ENCODE measurements around the gene DTNB. TPM values are rescaled to one million over a fixed set of nuclear protein-coding genes. Genes with fewer than 3 reads are reported as not detected.

DTNB gene
- total and polyA plus RNA-seq, 2 of the 4 experiments (the other 2 are of a cell fraction): 3.8 to 5.3 TPM

GRCh38 chr2:25493207-25493606, 180.2 kb downstream of the DTNB start:
- Histone ChIP-seq H4K20me1 (ENCODE audit: insufficient read depth, low read length) (no peaks in the 10 kb centered on the region), H3K4ac (ENCODE audit: low read depth, low read length) (no peak overlapping the region), H3K14ac (replicated peaks; ENCODE audit: low read depth, low read length) (no peak overlapping the region), H3K56ac (ENCODE audit: extremely low read depth, insufficient read depth, low read length) (no peak overlapping the region), H3K27me3 (ENCODE audit: control insufficient read depth, insufficient read depth, low read length) (no peaks in the 10 kb centered on the region), H3K9ac (ENCODE audit: low read depth, low read length) (no peak overlapping the region), H3K9me3 (ENCODE audit: control insufficient read depth, insufficient read depth, low read length) (no peaks in the 10 kb centered on the region), H3K18ac (ENCODE audit: low read depth, low read length) (no peak overlapping the region), H3K4me2 (ENCODE audit: low read depth, low read length) (no peak overlapping the region), H4K5ac (ENCODE audit: low read depth, low read length) (no peak overlapping the region), H2AK5ac (ENCODE audit: low read depth, low read length) (no peak overlapping the region), H3K23ac (ENCODE audit: low read depth, low read length) (no peak overlapping the region), H2BK20ac (ENCODE audit: low read depth, low read length) (no peak overlapping the region), H2BK15ac (ENCODE audit: low read depth, low read length) (no peak overlapping the region), H3K9me1 (ENCODE audit: insufficient read depth, low read length) (peaks cover 3% of the 10 kb centered on the region; the same call in 1 of the 2 replicates), H4K91ac (ENCODE audit: insufficient read depth, low read depth, low read length) (no peak overlapping the region), H2BK120ac (ENCODE audit: low read depth, low read length) (no peak overlapping the region), H3K4me3 (ENCODE audit: insufficient read depth, low read depth, low read length) (no peak overlapping the region), H3K4me1 (ENCODE audit: control insufficient read depth, insufficient read depth, low read length) (peaks cover 4% of the 10 kb centered on the region; the same call in 1 of the 2 replicates), H4K8ac (ENCODE audit: low read depth in 2 of 2, low read length in 2 of 2) (no peak overlapping the region), H3K79me1 (ENCODE audit: low read depth in 1 of 2, low read length in 2 of 2) (no peaks in the 10 kb centered on the region), H3K27ac (ENCODE audit: insufficient read depth, low read length) (no peak overlapping the region), H2AK9ac (replicated peaks; ENCODE audit: low read depth, low read length, poor library complexity) (no peak overlapping the region), H3K36me3 (ENCODE audit: control insufficient read depth, insufficient read depth, low read length) (no peaks in the 10 kb centered on the region), H2BK5ac (ENCODE audit: low read depth, low read length, poor library complexity, severe bottlenecking) (no peak overlapping the region), H2AFZ (replicated peaks; ENCODE audit: low read length, poor library complexity) (no peak overlapping the region)
- in situ Hi-C loops (cut with MboI; ENCODE audit: low sequenced_read_pairs): no loop called here
- WGBS, 2 experiments (ENCODE audit: extremely low coverage in 2 of 2, insufficient read length in 1 of 2): no CpG with 5 or more reads among the region's 1 CpG
- ATAC-seq (ENCODE audit: low read depth) (no peak), DNase-seq (no peak)
- BruUV-seq (replicated peaks): no TSS peak
- dilution Hi-C loops (cut with HindIII; ENCODE audit: low sequenced_read_pairs, unreplicated experiment): no loop called here
- TF ChIP-seq SMC3 (IDR thresholded peaks at IDR 0.05; ENCODE audit: low read depth, low read length) (no peak), RAD21 (IDR thresholded peaks at IDR 0.05; ENCODE audit: low read length) (no peak), BHLHE40 (IDR thresholded peaks at IDR 0.05; ENCODE audit: low read depth, low read length) (no peak), RFX5 (IDR thresholded peaks at IDR 0.05; ENCODE audit: low read depth, low read length) (no peak), CHD1 (IDR thresholded peaks at IDR 0.05; ENCODE audit: low read depth, low read length) (no peak), RCOR1 (IDR thresholded peaks at IDR 0.05; ENCODE audit: insufficient replicate concordance, low read length) (no peak), NFE2L2 (IDR thresholded peaks at IDR 0.05; ENCODE audit: low read depth, low read length) (no peak), POLR2A (IDR thresholded peaks at IDR 0.05; ENCODE audit: low read depth, low read length) (no peak), CEBPB (IDR thresholded peaks at IDR 0.05; ENCODE audit: low read depth, low read length) (no peak), MXI1 (IDR thresholded peaks at IDR 0.05; ENCODE audit: borderline replicate concordance, low read depth, low read length) (no peak), CTCF (conservative IDR thresholded peaks at IDR 0.05; ENCODE audit: low read depth, low read length) (no peak), FOS (IDR thresholded peaks at IDR 0.05; ENCODE audit: low read depth, low read length) (no peak), MAZ (IDR thresholded peaks at IDR 0.05; ENCODE audit: borderline replicate concordance, low read depth, low read length) (no peak), MAFK (IDR thresholded peaks at IDR 0.05; ENCODE audit: low read depth, low read length) (no peak)
- TF ChIP-seq, protein P1, sequence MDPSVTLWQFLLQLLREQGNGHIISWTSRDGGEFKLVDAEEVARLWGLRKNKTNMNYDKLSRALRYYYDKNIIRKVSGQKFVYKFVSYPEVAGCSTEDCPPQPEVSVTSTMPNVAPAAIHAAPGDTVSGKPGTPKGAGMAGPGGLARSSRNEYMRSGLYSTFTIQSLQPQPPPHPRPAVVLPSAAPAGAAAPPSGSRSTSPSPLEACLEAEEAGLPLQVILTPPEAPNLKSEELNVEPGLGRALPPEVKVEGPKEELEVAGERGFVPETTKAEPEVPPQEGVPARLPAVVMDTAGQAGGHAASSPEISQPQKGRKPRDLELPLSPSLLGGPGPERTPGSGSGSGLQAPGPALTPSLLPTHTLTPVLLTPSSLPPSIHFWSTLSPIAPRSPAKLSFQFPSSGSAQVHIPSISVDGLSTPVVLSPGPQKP (IDR thresholded peaks at IDR 0.05; ENCODE audit: borderline replicate concordance, low read depth, low read length): no peak
- TF ChIP-seq, protein P2, sequence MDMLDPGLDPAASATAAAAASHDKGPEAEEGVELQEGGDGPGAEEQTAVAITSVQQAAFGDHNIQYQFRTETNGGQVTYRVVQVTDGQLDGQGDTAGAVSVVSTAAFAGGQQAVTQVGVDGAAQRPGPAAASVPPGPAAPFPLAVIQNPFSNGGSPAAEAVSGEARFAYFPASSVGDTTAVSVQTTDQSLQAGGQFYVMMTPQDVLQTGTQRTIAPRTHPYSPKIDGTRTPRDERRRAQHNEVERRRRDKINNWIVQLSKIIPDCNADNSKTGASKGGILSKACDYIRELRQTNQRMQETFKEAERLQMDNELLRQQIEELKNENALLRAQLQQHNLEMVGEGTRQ (IDR thresholded peaks at IDR 0.05; ENCODE audit: low read depth, low read length): no peak
- ChIA-PET POLR2A (ENCODE audit: unreplicated experiment) (no interaction called here), CTCF (no interaction called here)
- intact Hi-C loops (cut with micrococcal nuclease): loop anchor here (2.0 kb wide), 1 partner anchor 24 kb away; no protein-coding TSS in a partner anchor
